GM18861 (cell line): Measurements from ENCODE around the gene PINK1.
"Not testable (repeated sequence)": the region's sequence is repeated elsewhere in the genome, so short reads cannot be mapped to it uniquely, and the experiment has no call there.

Experiments used
- ATAC-seq: cut with Tn5 transposase; IDR thresholded peaks from one replicate; pipeline ENCODE4 v1.9.1; 2021; ENCODE audit not compliant: unreplicated experiment

The PINK1 gene

DNA sequence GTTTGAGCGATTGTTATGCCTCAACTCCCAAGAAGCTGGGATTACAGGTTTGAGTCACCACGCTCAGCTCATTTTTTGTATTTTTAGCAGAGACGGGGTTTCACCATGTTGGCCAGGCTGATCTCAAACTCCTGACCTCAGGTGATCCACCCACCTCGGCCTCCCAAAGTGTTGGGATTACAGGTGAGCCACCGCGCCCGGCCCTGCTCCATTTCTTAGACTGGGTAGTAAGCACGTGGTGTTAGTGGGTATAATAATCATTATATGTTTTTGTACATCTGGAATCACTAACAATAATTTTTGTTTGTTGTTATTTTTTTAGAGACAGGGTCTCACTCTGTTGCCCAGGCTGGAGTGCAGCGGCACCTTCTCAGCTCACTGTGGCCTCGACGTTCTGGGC lies 40.4 kb downstream of the PINK1 start:
- not testable (repeated sequence) for ATAC-seq

DNA sequence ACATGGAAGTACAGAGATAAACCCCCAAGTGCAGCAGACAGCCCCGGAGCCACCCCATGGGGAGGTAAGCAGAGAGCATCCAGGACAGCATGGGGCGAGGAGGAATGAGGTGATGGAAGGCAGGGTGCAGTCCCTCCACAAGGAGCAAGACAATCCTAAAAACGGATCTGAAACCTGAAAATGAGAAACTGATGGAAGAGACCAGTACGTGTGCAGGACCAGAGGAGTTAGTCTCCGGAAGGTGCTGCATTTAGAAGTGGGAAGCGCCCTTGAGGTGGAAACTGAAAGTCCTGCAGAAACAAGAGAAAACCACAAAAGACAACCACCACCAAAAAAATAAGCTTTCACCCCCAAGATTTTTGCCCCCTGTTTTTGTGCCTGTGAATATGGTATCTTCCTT lies 45.3 kb downstream of the PINK1 start:
- no peak for ATAC-seq

DNA sequence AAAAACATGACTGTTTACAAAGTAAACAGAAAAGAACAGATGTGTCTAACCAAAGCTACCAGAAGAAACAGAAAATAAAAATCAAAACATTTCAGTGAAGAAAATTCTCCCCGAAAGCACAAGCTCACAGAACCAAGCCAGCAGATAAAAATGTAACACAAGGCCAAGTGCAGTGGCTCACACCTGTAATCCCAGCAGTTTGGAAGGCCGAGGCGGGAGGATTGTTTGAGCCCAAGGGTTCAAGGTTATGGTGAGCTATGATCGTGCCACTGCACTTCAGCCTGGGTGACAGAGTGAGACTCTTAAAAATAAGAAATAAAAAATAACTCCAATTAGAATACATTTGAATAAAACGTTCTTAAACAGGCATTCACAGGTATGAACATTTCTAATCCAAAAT lies 47.0 kb downstream of the PINK1 start:
- ATAC-seq = no peak

DNA sequence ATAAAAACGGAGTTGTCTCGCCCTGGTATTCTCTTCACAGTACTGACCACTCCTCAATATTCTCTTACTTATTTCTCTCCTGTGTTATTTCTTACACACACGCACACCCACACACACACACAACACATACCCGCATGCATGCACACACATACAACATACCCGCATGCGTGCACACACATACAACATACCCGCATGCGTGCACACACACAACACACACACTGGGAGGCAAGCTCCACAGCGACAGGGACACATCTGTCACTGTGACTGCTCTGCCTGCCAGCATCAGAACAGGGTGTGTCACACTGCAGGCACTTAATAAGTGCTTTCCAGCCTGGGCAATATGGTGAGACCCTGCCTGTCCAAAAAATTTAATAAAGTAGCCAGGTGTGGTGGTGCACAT lies 48.7 kb downstream of the PINK1 start:
- ATAC-seq = no peak

DNA sequence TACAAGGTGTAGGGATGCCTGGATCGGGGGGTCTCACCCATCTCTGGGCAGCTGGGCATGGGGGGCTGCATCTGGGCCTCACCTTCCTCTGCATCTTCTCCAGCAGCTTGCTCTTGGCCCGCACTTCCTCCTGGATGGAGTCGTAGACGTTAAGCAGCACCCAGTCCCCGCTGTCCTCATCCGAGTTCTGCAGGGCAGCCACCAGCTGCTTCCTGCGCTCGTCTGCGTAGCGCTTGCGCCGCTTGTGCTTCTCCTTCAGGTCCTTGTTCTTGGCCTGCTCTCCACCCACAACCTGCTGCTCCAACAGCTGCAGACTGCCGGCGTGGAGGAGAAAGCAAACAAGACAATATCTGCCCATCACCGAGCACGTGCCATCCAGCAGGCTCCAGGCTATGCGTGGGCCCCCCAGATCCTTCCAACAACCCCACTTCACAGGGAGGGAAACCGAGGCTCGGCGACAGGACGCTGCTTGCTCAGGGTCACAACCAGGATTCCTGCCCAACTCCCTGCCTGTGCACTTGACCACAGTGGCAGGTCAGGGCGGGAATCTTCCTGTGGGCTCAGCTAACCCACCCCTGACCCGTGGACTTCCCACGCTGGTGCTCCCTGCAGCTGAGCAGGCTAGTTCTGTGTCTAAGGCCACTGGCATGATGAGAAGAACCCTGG lies 49.4 kb downstream of the PINK1 start:
- no peak for ATAC-seq

DNA sequence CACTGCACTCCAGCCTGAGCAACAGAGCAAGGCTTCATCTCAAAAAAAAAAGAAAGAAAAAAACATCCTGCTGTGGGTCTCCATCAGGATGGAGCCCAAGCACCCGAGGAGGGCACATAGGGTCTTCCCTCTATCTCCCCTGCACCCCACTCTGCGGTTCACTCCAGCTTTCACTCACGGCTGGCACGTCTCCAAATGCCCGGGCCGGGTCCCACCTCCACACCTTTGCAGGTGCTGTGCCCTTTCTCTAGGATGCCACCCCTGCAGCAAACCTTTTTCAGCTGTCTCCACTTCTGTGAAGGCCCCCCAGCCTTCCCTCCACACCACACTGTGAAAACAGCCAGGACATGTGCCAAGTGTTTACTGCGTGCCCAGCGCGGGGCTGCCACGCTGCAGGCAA lies 50.4 kb downstream of the PINK1 start:
- no peak for ATAC-seq

DNA sequence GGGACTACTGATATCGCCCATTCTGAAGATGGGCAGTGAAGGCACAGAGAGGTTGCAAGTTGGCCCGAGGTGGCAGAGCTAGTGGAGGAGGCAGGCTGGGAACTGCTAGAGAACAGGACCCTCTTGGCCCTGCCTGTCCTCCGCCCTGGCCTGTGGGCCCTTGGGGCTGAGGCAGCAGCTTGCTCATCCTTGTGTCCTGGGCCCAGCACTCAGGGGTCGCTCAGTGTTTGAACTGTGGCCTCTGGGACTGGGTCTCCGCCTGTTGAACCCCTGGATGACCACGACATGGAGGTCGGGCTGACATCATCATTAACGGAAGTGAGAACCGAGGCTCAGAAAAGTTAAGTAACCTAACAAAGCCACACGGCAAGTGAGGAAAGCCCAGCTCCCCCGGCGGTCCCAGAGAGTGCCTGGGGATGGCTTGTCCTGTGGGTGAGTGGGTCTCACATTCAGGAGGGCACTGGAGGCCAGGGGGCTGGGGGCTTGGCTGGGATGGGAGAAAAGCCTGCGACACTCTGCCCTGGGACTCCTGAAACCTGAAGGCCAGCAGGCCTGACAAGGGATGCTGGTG lies 50.9 kb downstream of the PINK1 start:
- ATAC-seq = no peak

DNA sequence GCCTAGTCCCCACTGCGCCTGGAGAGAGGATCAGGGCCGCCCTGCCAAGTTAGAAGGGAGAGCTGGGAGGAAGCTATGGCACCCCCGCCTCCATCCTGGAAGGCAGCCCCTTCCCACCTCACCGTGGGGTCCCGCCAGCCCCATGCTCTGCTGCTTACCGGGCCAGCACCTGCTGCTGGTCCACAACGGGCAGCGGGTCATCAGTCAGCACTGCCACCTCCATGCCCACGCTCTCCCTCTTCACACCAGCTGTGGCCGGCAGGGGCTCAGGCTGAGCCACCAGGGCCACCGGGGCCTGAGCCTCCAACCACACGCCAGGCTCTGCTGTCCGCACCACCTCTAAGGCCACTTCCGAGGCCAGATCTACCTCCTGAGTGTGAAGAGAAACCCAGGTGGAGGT lies 51.4 kb downstream of the PINK1 start:
- ATAC-seq = no peak

DNA sequence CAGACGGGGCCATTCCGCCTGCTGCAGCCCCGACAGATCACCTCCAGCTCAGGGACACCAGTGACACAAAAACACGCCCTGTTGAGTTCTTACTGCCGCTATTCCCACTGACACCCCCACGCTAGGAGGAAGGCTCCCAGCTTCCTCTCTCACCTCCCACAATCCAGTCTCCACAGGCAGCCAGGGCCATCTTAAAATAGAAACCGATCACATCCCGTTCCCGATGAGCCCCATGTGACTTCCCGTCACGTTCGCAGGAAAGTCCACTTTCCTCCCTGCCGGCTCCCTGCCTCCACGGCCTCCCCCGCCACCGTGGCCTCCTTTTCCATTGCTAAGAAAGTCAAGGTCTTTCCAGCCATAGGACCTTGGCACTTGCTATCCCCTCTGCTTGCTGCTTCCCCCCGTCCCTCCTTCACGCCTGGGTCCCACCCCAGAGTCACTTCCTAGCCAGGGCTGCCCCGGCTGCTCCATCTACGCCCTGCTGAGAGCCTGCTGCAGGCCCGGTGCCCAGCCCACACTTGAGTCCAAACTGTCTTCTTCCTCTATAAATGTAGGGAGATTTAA lies 51.9 kb downstream of the PINK1 start:
- ATAC-seq = no peak

DNA sequence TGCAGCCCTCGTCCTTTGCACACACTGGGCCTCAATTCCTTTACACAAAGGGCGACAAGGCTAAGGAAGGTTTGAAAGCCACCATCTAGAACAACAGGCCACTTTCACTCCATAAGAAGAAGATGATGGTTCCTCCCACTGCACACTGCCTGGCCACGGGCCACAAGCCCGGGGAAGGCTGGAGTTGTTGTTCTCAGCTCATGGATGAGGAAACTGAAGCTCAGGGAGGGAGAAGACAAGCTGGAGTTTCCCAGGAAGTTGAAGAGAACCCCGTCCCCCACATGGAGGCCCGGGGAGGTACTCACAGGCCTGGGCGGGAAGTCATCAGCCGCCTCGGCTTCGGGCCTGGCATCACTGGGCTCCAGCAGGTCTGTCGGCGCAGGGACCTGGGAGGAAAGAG lies 52.5 kb downstream of the PINK1 start:
- no peak for ATAC-seq

DNA sequence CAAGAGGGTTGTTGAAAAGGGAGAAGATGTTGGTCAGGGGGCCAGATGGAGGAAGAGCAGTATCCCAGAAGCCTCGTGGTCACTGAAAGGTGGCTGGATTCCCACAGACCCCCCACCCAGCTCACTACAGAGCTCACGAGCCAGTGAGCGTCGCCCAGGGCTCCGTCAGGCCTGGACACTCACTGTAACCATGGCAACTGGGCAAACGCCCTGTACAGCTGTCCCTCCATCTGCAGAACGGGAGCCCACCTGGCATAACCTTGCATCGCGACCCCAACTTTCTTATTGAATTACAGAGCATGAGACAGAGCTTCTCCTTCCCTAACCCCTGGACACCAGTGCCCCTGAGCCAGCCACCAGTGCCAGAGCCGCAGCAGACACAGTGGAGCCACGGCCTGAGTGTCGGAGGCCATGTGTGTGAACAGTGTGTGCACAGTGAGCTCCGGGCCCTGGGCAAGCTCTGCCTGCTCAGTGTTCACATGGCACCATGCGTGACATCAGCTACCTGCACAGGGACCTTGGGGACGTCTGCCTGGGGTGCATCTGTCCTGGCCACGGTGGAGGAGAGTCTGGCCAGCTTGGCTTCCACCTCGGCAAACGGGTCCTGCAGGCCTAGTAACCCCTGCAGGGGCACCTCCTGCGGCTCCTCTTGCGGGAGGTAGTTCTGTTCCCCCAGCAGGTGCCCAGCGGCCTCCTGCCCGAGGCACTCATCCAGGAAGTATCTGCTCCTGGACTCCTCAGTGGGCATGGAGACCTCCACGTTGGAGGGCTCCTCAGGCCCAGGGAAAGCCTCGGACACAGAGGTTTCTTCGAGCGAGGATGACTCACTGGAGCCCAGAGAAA lies 53.8 kb downstream of the PINK1 start:
- no peak for ATAC-seq

DNA sequence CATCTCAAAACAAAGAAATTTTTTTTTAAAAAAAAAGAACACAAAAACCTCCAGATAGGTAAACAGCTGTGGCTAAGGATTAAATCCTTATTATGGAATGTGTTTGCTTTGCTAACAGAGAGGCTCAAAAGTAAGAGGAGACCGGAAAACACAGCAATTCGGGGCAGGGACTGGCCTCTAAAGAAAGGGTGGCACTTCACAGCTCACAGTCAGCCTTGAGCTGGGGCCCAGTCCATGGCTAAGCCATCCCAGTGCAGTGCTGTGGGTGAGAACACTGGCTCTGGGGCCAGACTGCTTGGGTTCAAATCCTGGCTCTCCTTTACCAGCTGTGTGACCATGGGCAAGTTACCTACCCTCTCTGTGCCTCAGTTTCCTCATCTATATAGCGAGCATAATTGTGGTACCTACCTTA lies 56.4 kb downstream of the PINK1 start:
- no peak for ATAC-seq

DNA sequence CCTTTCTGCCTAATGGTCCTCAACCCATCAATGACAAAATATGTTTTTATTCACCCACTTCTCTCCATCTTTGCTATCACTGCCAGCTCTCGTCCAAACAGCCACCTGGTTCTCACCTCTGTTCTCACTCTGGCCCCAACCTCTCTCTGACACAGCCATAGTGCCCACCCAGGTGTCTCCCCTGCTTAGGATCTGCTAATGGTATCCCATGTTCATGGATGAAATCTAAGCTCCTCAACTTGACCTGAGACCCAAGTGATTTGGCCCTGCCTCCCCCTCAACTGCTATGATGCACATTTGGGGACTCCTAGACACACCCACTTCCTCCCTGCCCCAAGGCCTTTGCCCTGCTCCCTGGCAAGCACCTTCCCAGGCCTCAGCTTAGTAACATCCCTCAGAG lies 58.6 kb downstream of the PINK1 start:
- no peak for ATAC-seq

DNA sequence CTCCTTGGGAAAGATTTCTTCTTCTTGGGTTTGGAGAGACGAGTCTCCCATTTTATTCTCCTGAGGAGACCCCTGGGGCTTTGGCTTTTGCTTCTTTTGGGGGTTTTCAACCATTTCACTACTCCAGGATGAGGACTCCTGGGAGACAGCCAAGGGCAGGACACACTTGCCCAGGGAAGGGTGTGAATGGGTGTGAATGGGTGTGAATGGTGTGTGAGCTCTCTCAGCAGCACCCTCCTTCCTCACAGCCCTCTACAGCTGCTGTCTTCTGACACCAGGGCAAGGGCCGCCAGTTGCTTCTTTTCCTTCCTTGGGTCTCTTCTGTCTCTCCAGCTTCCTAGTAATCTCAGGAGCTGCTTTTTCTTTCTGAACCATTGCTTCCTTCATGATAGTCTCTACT lies 60.4 kb downstream of the PINK1 start:
- ATAC-seq = no peak

DNA sequence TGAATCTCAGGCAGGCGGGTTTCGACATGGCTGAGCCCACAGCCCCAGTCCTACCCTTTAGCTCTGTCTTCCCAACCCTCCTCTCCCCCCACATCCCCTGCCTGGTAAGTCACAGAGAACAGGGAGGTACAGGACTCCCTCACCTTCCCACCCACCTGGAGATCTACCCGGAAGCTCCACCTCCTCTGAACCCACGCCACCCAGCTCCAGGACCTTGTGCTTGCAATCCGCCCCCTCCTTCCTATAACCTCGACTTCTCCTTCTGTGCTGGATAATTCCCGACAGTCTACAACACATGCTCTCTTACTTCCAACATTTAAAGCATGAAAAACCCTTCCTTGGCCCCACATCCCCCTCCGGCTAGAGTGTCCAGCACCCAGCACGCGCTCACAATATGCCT lies 62.3 kb downstream of the PINK1 start:
- no peak for ATAC-seq

DNA sequence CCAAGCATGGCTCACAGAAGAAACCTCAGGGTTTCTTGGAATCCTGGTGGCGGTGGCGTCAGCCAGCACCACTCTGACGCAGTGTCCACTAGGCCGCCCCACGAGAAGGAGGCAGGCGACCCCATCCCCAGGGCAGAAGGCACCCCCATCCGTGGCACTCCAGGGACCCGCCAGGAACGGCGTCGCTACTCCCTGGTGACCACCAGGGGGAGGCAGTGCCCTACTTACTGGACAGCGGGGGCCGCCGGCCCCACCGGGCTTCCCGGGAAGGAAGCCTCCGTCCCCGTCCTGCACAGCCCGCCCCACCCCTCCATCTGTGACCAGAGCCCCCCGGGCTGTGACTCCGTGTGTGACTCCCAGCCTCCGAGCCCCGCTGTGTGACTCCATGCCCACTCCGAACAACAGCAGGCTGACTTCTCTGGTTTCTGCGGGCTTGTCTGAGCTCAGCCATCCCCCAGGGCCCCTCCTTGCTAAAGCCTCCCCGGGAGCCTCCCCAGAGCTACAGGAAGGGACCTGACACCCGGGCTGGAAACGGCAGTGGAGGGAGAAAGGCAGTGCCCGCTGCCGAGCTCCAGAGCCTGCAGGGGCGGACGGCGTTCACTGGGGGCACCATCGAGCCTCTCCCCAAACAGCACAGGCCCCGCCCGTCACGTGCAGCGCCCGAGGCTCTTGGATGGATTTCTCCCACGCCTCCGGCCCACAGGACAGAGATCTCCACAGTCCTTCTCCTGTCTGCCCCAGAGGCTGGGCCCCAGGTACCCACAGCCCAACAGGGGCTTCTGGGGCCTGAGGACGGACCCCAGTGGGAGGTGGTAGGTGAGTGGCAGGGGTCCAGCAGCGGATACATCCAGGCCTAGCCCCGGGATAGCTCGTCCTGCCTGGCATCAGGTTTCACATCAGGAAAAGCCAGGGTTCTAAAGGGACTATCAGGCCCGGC lies 63.4 kb downstream of the PINK1 start:
- ATAC-seq = no peak

DNA sequence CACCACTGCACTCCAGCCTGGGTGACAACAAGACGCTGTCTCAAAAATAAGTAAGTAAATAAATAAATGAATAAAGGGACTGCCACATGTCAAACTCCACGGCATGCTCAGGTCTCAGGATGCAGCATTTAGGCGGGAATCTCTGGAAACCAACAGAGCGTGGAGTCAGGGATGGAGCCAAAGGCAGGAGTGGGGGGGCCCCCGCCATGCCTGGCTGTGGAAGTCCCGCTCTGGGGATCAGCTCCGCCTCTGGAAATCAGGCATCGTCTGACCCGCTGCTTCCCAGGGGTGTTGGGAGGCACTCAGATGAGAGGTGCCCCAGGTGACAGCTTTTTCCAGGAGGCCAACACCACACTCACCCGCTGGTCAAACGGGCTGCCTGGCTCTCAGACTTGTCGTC lies 64.3 kb downstream of the PINK1 start:
- no peak for ATAC-seq

DNA sequence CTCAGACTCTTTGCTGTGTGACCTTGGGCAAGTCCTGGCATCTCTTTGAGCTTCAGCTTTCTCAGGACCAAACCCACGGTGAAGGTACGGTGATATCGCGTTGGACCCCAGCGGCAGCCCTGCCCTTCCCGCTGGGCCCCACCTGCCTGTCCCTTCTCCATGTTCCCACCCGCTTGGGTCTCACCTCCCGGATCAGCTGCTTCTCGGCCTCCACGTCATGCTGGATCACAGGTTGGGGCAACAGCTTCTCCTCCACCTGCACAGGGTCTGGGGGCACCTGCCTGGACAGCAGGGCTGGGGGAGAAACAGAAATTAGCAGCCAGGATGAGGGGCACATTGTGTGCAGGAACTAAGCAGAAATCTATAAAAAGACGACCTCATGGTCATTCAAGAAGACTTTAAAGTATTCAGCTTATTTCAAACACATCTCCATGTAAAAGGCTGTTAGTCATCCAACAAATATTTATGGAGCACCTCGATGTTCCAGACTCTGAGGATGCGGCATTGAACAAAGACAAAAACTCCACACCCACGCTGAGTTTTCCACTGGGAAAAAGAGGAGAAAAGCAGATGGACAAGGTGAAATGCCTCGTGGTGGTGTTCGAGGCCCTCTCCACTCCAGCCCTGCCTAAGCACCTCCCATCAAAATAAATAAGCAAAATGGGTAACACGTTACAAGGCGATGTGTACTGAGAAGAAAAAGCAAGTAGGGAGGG lies 65.1 kb downstream of the PINK1 start:
- no peak for ATAC-seq

DNA sequence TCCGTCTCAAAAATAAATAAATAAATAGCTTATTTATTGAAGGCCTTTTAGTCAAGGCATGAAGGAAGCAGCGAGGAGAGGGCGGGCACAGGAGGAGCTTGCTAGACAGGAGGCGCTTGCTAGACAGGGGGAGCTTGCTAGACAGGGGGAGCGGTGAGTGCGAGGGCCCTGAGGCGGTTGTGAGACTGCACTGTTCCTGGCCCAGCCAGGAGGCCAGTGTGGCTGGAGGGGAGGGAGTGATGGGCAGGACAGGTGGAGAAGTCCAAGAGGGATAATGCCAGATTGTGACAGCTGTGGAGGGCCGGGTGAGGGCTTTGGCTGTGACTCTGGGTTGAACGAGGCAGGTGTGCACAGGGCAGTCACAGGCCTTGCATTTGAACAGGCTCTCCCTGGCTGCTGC lies 66.3 kb downstream of the PINK1 start:
- no peak for ATAC-seq

DNA sequence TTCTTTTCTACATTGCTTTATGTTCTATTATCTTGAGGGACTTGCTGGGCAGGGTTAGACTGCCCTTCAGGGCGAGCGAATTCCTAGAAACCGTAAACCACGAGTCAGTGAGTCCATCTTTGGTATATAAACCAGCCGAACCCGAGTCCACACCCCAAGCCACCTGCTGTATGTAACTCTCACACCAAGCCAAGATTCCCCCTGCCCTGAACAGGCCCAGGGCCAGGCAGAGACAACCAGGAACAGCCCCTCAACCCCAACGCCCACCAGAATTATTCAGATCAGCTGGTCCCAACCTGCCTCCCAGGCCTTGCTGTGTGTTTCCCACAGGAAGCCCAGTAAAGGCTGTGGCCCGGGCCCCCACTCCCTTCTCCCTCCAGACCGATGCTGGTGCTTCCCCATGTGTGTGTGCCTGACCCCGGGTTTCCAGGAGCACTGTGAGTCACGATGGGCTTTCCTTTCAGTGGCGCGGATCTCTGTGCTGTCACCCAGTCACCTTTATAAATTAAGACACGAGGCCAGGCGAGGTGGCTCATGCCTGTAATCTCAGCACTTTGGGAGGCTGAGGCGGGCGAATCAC lies 67.5 kb downstream of the PINK1 start:
- no peak for ATAC-seq
